Stimulated activated CD8-positive, alpha-beta memory T cell treated with anti-CD3 and anti-CD28 coated beads, Interleukin-15, amount 100 ng/mL, for 24 hours (primary cell): ENCODE data around the gene OR4C16.

ENCODE experiments used
- DNase-seq: peaks from one replicate; pipeline ENCODE4 v3.0.0-alpha.2; 2020; ENCODE audit warnings: low read depth

OR4C16 gene

DNA sequence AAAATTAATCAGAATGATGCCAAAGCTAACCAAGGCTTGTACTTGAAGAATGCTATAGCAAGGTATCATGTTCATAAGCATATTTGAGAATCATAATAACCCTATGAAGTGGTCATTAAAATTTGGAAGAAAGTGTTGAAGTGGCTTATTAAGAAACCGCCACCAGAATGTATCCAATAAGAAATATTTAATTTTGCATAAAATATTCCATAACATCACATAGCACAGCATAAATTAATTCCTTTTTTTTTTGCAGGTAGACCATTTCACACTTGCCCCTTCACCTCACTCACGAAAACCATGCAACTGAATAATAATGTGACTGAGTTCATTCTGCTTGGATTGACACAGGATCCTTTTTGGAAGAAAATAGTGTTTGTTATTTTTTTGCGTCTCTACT is at the start of gene OR4C16:
Gene OR4C16 (plus strand): TSS at position 301 of the 400 bp plus-strand sequence. CDS start 0 bp downstream, at position 301.
- DNase-seq, result no peak

DNA sequence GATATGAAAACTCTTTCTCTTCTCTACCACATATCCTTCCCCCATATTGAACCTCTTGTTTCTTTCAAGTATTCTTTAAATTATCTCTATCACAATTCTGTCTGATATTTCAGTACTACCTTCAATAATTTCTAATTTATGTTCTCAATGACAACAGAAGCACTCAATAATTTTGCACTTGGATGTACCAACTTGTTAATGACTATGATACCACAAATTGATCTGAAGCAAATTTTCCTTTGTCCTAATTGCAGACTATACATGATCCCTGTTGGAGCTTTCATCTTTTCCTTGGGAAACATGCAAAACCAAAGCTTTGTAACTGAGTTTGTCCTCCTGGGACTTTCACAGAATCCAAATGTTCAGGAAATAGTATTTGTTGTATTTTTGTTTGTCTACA is 17.8 kb upstream of the OR4C16 start, which contains the start of gene OR4C15:
Gene OR4C15 (plus strand): TSS at position 301 of the 400 bp plus-strand sequence. CDS start 0 bp downstream, at position 301.
- DNase-seq, result no peak

- no peak for DNase-seq
These were observed 620 bp downstream of the OR4C16 start for GRCh38 chr11:55572548-55572947.

GRCh38 chr11:55607545-55607944 is 35.6 kb downstream of the OR4C16 start, which contains the start of gene OR4C11:
OR4C11 (minus strand) TSS chr11:55607645; CDS start chr11:55604373, 3,272 bp downstream.
- no peak for DNase-seq
